Psoas muscle (tissue), 8 donors: ENCODE results near the gene GRIN1. TPM values are rescaled to one million over a fixed set of nuclear protein-coding genes. Genes with fewer than 3 reads are reported as not detected.

Source experiments
- ATAC-seq, 4 donors: fragments of 200-7000 bp; cut with Tn5 transposase; one replicate each; pipeline ENCODE4 v1.9.1; 2020; ENCODE audit warnings: moderate library complexity in 3 of 4, mild to moderate bottlenecking in 2 of 4
- DNase-seq, 2 donors: peaks; one replicate each; pipeline ENCODE4 v3.0.0-alpha.2; 2020
- H3K27ac ChIP-seq: fragments of 200-600 bp; one replicate; pipeline ENCODE4 v1.8.0; 2022
- H3K27me3 ChIP-seq, 3 donors: fragments of 200-600 bp in 1 of 3; one replicate each; pipeline versions ENCODE4 v1.6.1 to v1.8.0; 2013 to 2022; ENCODE audit warnings: low read length in 2 of 3, mild to moderate bottlenecking in 2 of 3, moderate library complexity in 1 of 3; ENCODE audit not compliant: insufficient read depth in 3 of 3
- H3K36me3 ChIP-seq, 2 donors: fragments of 200-600 bp in 1 of 2; one replicate each; pipeline versions ENCODE4 v1.6.1 to v1.8.0; 2013 to 2022; ENCODE audit warnings: low read depth in 1 of 2, mild to moderate bottlenecking in 1 of 2, moderate library complexity in 1 of 2; ENCODE audit not compliant: insufficient read depth in 1 of 2
- H3K4me1 ChIP-seq: fragments of 200-600 bp; one replicate; pipeline ENCODE4 v1.8.0; 2022
- H3K4me3 ChIP-seq: fragments of 200-600 bp; one replicate; pipeline ENCODE4 v1.8.0; 2022; ENCODE audit warnings: mild to moderate bottlenecking
- H3K9me3 ChIP-seq: fragments of 200-600 bp; one replicate; pipeline ENCODE4 v1.8.0; 2022
- CTCF ChIP-seq: fragments of 200-600 bp; IDR thresholded peaks from one replicate; pipeline ENCODE4 v1.8.0; 2022; ENCODE audit warnings: antibody characterized with exemption
- WGBS, 3 donors: extraction: QIAGEN DNeasy Blood & Tissue Kit; methylation state at CpG; one replicate each; pipeline versions ENCODE4 v1.1.6 to v1.1.7; 2013; 5-methylcytosine and 5-hydroxymethylcytosine counted together
- intact Hi-C, 2 donors: fragments of 100-400 bp; cut with DNase I; formaldehyde crosslinking; loops; one replicate each; pipeline versions ENCODE4 v1.11.0 to v1.14.2; 2022
- polyA plus RNA-seq, 3 donors: library from polyadenylated mRNA; stranded (reverse); fragments of 200-250 nt; gene quantifications; one replicate each; pipeline ENCODE4 v1.2.3, GENCODE V29; 2013
- total RNA-seq, 4 donors: library from RNA; stranded (reverse); fragmentation: NEBNext Ultra II Directional in 2 of 4; extraction: Animal tissue kit (Norgen Biotek cat#: 25700) in 2 of 4; gene quantifications; one replicate each; pipeline versions ENCODE4 v1.2.1 to v1.2.4, GENCODE V29; 2021 to 2023
- donor health status: healthy with polysubstance abuse.
- donor health status: DM: no; HTN: no; CAD: no; lungs with moderate emphysema.
- donor health status: Bipolar disorder and iron deficiency.
- donor health status: healthy.
- donor health status: DM: yes; HTN: yes; CAD: no.
- donor health status: DM: no; HTN: no; CAD: no.
- donor health status: DM: no; HTN: no; CAD: no.
- donor health status: DM: yes; HTN: yes; CAD: no.

GRIN1 gene
- total and polyA plus RNA-seq, 7 donors = 0.06 TPM; not detected in 6

GRCh38 chr9:137204731-137205125 lies 65.8 kb downstream of the GRIN1 start:
- peak in 1 of 2 donors; percentile 11 for DNase-seq
- no peaks in the 10 kb centered on the region for H3K27me3 ChIP-seq
- peaks cover 51% of the 10 kb centered on the region for H3K4me1 ChIP-seq
- no peaks in the 10 kb centered on the region for H3K9me3 ChIP-seq
- H3K36me3 ChIP-seq = no peaks in the 10 kb centered on the region
- no peak for TF ChIP-seq CTCF
- no peak for ATAC-seq
- intact Hi-C loops = loop anchor here in 1 of 2 donors (1.0 kb wide), 1 partner anchor 16 kb away; the partner anchor contains the start of genes ANAPC2 and SSNA1
- peak overlapping the region; percentile 81 for H3K4me3 ChIP-seq
- 11 to 12% (median 12%) methylated on average over 21 of the region's 21 CpGs for WGBS, 3 donors
- H3K27ac ChIP-seq = peak overlapping the region; percentile 84

GRCh38 chr9:137205126-137206069 lies 66.4 kb downstream of the GRIN1 start, which contains the start of the genes NDOR1 and TMEM203:
Gene NDOR1, plus strand, starts transcription at chr9:137205700. Its CDS starts 78 bp downstream, at chr9:137205778.
Gene TMEM203, minus strand, starts transcription at chr9:137205648. Its CDS starts 234 bp downstream, at chr9:137205414.
- no peaks in the 10 kb centered on the region for H3K9me3 ChIP-seq
- intact Hi-C loops = loop anchor here in 1 of 2 donors (1.0 kb wide), 1 partner anchor 17 kb away; the partner anchor contains the start of genes ANAPC2 and SSNA1
- no peaks in the 10 kb centered on the region for H3K36me3 ChIP-seq
- TF ChIP-seq CTCF = no peak
- peak; percentile 94 to 96 for DNase-seq
- ATAC-seq = peak; percentile 64 to 78 (median 69)
- 0 to 1% (median 0%) methylated on average over 83 to 98 of the region's 98 CpGs for WGBS, 3 donors
- peak within 1 kb of the TSS; percentile 84 for H3K27ac ChIP-seq
- H3K4me1 ChIP-seq = peaks cover 49% of the 10 kb centered on the region
- H3K4me3 ChIP-seq = peak within 1 kb of the TSS; percentile 81
- no peaks in the 10 kb centered on the region for H3K27me3 ChIP-seq

- Histone ChIP-seq H3K4me1 (peaks cover 43% of the 10 kb centered on the region), H3K27me3 (no peaks in the 10 kb centered on the region), H3K36me3 (no peaks in the 10 kb centered on the region), H3K4me3 (peak overlapping the region; percentile 81), H3K27ac (no peak overlapping the region), H3K9me3 (no peaks in the 10 kb centered on the region)
- 71 to 78% (median 76%) methylated on average over 7 of the region's 7 CpGs for WGBS, 3 donors
- TF ChIP-seq CTCF = no peak
- DNase-seq (no peak), ATAC-seq (no peak)
- intact Hi-C loops = no loop called here
Measured at GRCh38 chr9:137206602-137207001, 67.6 kb downstream of the GRIN1 start.

- H3K4me1 ChIP-seq = peaks cover 4% of the 10 kb centered on the region
- intact Hi-C loops = no loop called here
- peaks cover 0 to 12% of the 10 kb centered on the region in 2 donors for H3K36me3 ChIP-seq
- H3K4me3 ChIP-seq = no peak overlapping the region
- no peak for TF ChIP-seq CTCF
- ATAC-seq (no peak), DNase-seq (no peak)
- no peak overlapping the region for H3K27ac ChIP-seq
- WGBS, 3 donors = 71 to 83% (median 76%) methylated on average over 13 of the region's 13 CpGs
- H3K9me3 ChIP-seq = no peaks in the 10 kb centered on the region
- H3K27me3 ChIP-seq = no peaks in the 10 kb centered on the region
Measured at GRCh38 chr9:137211532-137211931, 72.6 kb downstream of the GRIN1 start.
